IMR-90 (cell line): ENCODE measurements around the gene GTPBP6. TPM values are rescaled to one million over a fixed set of nuclear protein-coding genes. Genes with fewer than 3 reads are reported as not detected.

Experiments used
- ATAC-seq: fragments of 200-7000 bp; cut with Tn5 transposase; 2 replicates; pipeline ENCODE4 v1.9.1; 2020; ENCODE audit warnings: low read depth, mild to moderate bottlenecking, moderate library complexity
- BruUV-seq: library from RNA; stranded (reverse); fragments of 400-500 nt; replicated peaks from 2 replicates; lab custom pipeline; 2021; lab: Mats Ljungman, UMichigan
- CTCF ChIA-PET: fragments of 300-600 bp; formaldehyde crosslinking; extraction: SDS; loops from one replicate; lab custom pipeline; 2021; ENCODE audit warnings: antibody characterized with exemption; lab: Yijun Ruan, JAX
- POLR2A ChIA-PET: fragments of 300-600 bp; sonication (Branson Sonifier 250); formaldehyde crosslinking; loops from one replicate; lab custom pipeline; 2022; ENCODE audit warnings: antibody characterized with exemption; ENCODE audit not compliant: unreplicated experiment; lab: Charles Lee
- DNase-seq: peaks from one replicate; pipeline ENCODE4 v3.0.0; 2013
- H2AFZ ChIP-seq: replicated peaks from 2 replicates; pipeline ENCODE3; 2013; ENCODE audit warnings: low read length, mild to moderate bottlenecking; ENCODE audit not compliant: poor library complexity
- H2AK5ac ChIP-seq: 2 replicates; pipeline ENCODE4 v1.6.1; 2013; ENCODE audit warnings: low read depth, low read length, inconsistent platforms
- H2AK9ac ChIP-seq: replicated peaks from 2 replicates; pipeline ENCODE3; 2013; ENCODE audit warnings: mild to moderate bottlenecking, low read depth, low read length, moderate library complexity; ENCODE audit not compliant: poor library complexity
- H2BK120ac ChIP-seq: 2 replicates; pipeline ENCODE4 v1.6.1; 2013; ENCODE audit warnings: low read depth, low read length, inconsistent platforms
- H2BK15ac ChIP-seq: 3 replicates; pipeline ENCODE4 v1.6.1; 2013; ENCODE audit warnings: low read depth, low read length, inconsistent platforms
- H2BK20ac ChIP-seq: 2 replicates; pipeline ENCODE4 v1.6.1; 2013; ENCODE audit warnings: low read depth, mild to moderate bottlenecking, inconsistent platforms, low read length, moderate library complexity
- H2BK5ac ChIP-seq: 2 replicates; pipeline ENCODE4 v1.6.1; 2013; ENCODE audit warnings: mild to moderate bottlenecking, low read depth, low read length, inconsistent platforms; ENCODE audit not compliant: poor library complexity, severe bottlenecking
- H3K14ac ChIP-seq: replicated peaks from 2 replicates; pipeline ENCODE4 v1.6.1; 2013; ENCODE audit warnings: low read depth, low read length, inconsistent platforms
- H3K18ac ChIP-seq: 2 replicates; pipeline ENCODE4 v1.6.1; 2013; ENCODE audit warnings: low read depth, low read length, control low read depth
- H3K23ac ChIP-seq: 2 replicates; pipeline ENCODE4 v1.6.1; 2013; ENCODE audit warnings: low read depth, low read length, inconsistent platforms
- H3K27ac ChIP-seq: 2 replicates; pipeline ENCODE4 v1.5.1; 2013; ENCODE audit warnings: mild to moderate bottlenecking, control low read depth, low read length; ENCODE audit not compliant: insufficient read depth
- H3K27me3 ChIP-seq: 2 replicates; pipeline ENCODE4 v1.6.1; 2013; ENCODE audit warnings: low read length; ENCODE audit not compliant: control insufficient read depth, insufficient read depth
- H3K36me3 ChIP-seq: 2 replicates; pipeline ENCODE4 v1.6.1; 2013; ENCODE audit warnings: low read length, mixed read lengths; ENCODE audit not compliant: control insufficient read depth, insufficient read depth
- H3K4ac ChIP-seq: 2 replicates; pipeline ENCODE4 v1.6.1; 2013; ENCODE audit warnings: low read depth, low read length, inconsistent platforms
- H3K4me1 ChIP-seq: 2 replicates; pipeline ENCODE4 v1.6.1; 2013; ENCODE audit warnings: low read length, mixed read lengths; ENCODE audit not compliant: control insufficient read depth, insufficient read depth
- H3K4me2 ChIP-seq: 2 replicates; pipeline ENCODE4 v1.6.1; 2013; ENCODE audit warnings: low read depth, mild to moderate bottlenecking, control low read depth, low read length, moderate library complexity
- H3K4me3 ChIP-seq: 2 replicates; pipeline ENCODE4 v1.5.1; 2013; ENCODE audit warnings: low read depth, mild to moderate bottlenecking, control low read depth, low read length, moderate library complexity; ENCODE audit not compliant: insufficient read depth
- H3K56ac ChIP-seq: 2 replicates; pipeline ENCODE4 v1.6.1; 2013; ENCODE audit warnings: low read length, inconsistent platforms; ENCODE audit not compliant: insufficient read depth; ENCODE audit errors: extremely low read depth
- H3K79me1 ChIP-seq, 2 experiments: 2 replicates each; pipeline ENCODE4 v1.6.1; 2013; ENCODE audit warnings: low read length in 2 of 2, inconsistent platforms in 1 of 2, low read depth in 1 of 2
- H3K9ac ChIP-seq: 2 replicates; pipeline ENCODE4 v1.6.1; 2013; ENCODE audit warnings: low read depth, low read length, control low read depth
- H3K9me1 ChIP-seq: 2 replicates; pipeline ENCODE4 v1.6.1; 2013; ENCODE audit warnings: low read length, inconsistent platforms; ENCODE audit not compliant: insufficient read depth
- H3K9me3 ChIP-seq: 2 replicates; pipeline ENCODE4 v1.6.1; 2013; ENCODE audit warnings: low read length; ENCODE audit not compliant: control insufficient read depth, insufficient read depth
- H4K20me1 ChIP-seq: 2 replicates; pipeline ENCODE4 v1.6.1; 2013; ENCODE audit warnings: low read length, inconsistent platforms; ENCODE audit not compliant: insufficient read depth
- H4K5ac ChIP-seq: 2 replicates; pipeline ENCODE4 v1.6.1; 2013; ENCODE audit warnings: mild to moderate bottlenecking, low read depth, low read length, control low read depth
- H4K8ac ChIP-seq, 2 experiments: 2 replicates each; pipeline ENCODE4 v1.6.1; 2013; ENCODE audit warnings: low read depth in 2 of 2, low read length in 2 of 2, control low read depth in 1 of 2, inconsistent platforms in 1 of 2
- H4K91ac ChIP-seq: 2 replicates; pipeline ENCODE4 v1.6.1; 2013; ENCODE audit warnings: low read depth, low read length, inconsistent platforms; ENCODE audit not compliant: insufficient read depth
- MXI1 ChIP-seq: IDR thresholded peaks from 2 replicates; pipeline ENCODE4 v1.6.1; 2012; ENCODE audit warnings: low read depth, mild to moderate bottlenecking, low read length, moderate library complexity, borderline replicate concordance
- WGBS, 2 experiments: methylation state at CpG; one replicate each; pipeline versions ENCODE4 v1.1.5 to v1.1.7; 2013; ENCODE audit warnings: missing lambda C conversion rate in 2 of 2; ENCODE audit not compliant: insufficient read length in 1 of 2; ENCODE audit errors: extremely low coverage in 2 of 2; 5-methylcytosine and 5-hydroxymethylcytosine counted together
- dilution Hi-C: fragments of 300-500 bp; cut with HindIII; formaldehyde crosslinking; loops from one replicate; pipeline ENCODE4 v1.14.3; 2018; ENCODE audit warnings: low sequenced_read_pairs; ENCODE audit not compliant: unreplicated experiment
- in situ Hi-C: fragments of 300-500 bp; cut with MboI; formaldehyde crosslinking; loops from 3 replicates; pipeline ENCODE4 v1.14.3; 2019; ENCODE audit warnings: low sequenced_read_pairs, inconsistent platforms, mixed read lengths
- intact Hi-C: fragments of 100-400 bp; cut with micrococcal nuclease; formaldehyde crosslinking; loops from 2 replicates; pipeline ENCODE4 v1.10.0; 2022
- polyA plus RNA-seq, 3 experiments: library from polyadenylated mRNA; depleted of rRNA; stranded (reverse); fragments of >200 nt; gene quantifications; 2 replicates each; pipeline ENCODE4 v1.2.3, GENCODE V29; 2012; ENCODE audit warnings: low replicate concordance in 1 of 3
- total RNA-seq: library from RNA; depleted of rRNA; stranded (reverse); fragments of >200 nt; gene quantifications from 2 replicates; pipeline ENCODE4 v1.2.3, GENCODE V29; 2012

GTPBP6 gene
- total and polyA plus RNA-seq, 2 of the 4 experiments (the other 2 are of a cell fraction), result 24.0 to 31.6 TPM

DNA sequence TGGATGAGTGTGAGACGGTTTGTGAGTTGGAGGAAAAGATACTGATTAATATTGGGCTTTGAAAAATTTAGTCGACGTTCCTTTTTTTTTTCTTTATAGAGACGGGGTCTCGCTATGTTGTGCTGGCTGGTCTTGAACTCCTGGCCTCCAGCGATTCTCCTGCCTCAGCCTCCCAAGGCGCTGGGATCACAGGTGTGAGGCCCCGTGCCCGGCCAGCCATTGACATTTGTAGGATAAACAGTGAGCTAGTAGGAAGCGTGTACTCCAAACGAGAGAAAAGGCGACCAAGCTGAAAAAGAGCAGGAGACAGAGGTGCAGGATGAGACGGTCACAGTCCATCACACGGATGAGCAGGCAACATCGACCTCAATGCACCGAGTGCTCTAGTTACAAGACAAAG lies 48.8 kb upstream of the GTPBP6 start:
- CTCF ChIA-PET, result no interaction called here

More for the DNA sequence above, 48.8 kb upstream of the GTPBP6 start:
- Histone ChIP-seq H3K9me1 (no peaks in the 10 kb centered on the region), H3K27me3 (no peaks in the 10 kb centered on the region; the same call in 1 of the 2 replicates), H4K5ac (no peak overlapping the region), H3K18ac (no peak overlapping the region), H3K56ac (no peak overlapping the region), H2BK5ac (no peak overlapping the region), H3K36me3 (no peaks in the 10 kb centered on the region), H2BK15ac (no peak overlapping the region), H2AK9ac (no peak overlapping the region), H2AK5ac (no peak overlapping the region), H3K4me3 (no peak overlapping the region), H2BK20ac (no peak overlapping the region), H3K4me1 (peaks cover 3% of the 10 kb centered on the region), H3K23ac (no peak overlapping the region), H4K8ac (no peak overlapping the region), H3K14ac (no peak overlapping the region), H4K91ac (no peak overlapping the region), H3K4me2 (no peak overlapping the region), H3K4ac (no peak overlapping the region), H3K9me3 (peaks cover 12% of the 10 kb centered on the region; the same call in 1 of the 2 replicates), H3K27ac (no peak overlapping the region), H2AFZ (no peak overlapping the region), H3K9ac (no peak overlapping the region), H2BK120ac (no peak overlapping the region), H4K20me1 (peaks cover 13% of the 10 kb centered on the region), H3K79me1 (no peaks in the 10 kb centered on the region; a peak in 1 of 4 replicates)
- POLR2A ChIA-PET, result no interaction called here
- in situ Hi-C loops (no loop called here), dilution Hi-C loops (no loop called here), intact Hi-C loops (no loop called here)
- DNase-seq, result no peak
- no peak for ATAC-seq
- BruUV-seq, result no TSS peak
- 91 to 100% methylated on average over 1 to 10 of the region's 16 CpGs for WGBS, 2 experiments
- no peak for TF ChIP-seq MXI1
